Endothelial cell of umbilical vein (primary cell): ENCODE results near the gene GRM8. TPM values are rescaled to one million over a fixed set of nuclear protein-coding genes. Genes with fewer than 3 reads are reported as not detected.

Experiments used
- BruUV-seq: library from RNA; stranded (reverse); fragments of 400-500 nt; replicated peaks from 2 replicates; lab custom pipeline; 2021; lab: Mats Ljungman, UMichigan
- CTCF ChIA-PET: fragments of 300-600, 350-600 bp; sonication (Branson Sonifier 250); formaldehyde crosslinking; loops from one replicate; lab custom pipeline; 2021; ENCODE audit warnings: antibody characterized with exemption, inconsistent platforms; lab: Charles Lee
- POLR2A ChIA-PET: fragments of 300-600, 350-600 bp; sonication (Branson Sonifier 250); formaldehyde crosslinking; loops from one replicate; lab custom pipeline; 2021; ENCODE audit warnings: antibody characterized with exemption, inconsistent platforms; lab: Charles Lee
- DNase-seq: peaks from one replicate; pipeline ENCODE4 v3.0.0-alpha.2; 2011; ENCODE audit warnings: low read depth, low spot score
- FAIRE-seq: peaks from 2 replicates; lab custom pipeline; 2011; peaks lifted over from hg19 to GRCh38; lab: Jason Lieb, UNC
- H2AFZ ChIP-seq: 2 replicates; pipeline ENCODE4 v1.6.0; 2012; ENCODE audit warnings: low read depth, low read length, control low read depth, inconsistent platforms
- H3K27ac ChIP-seq: 2 replicates; pipeline ENCODE4 v1.5.1; 2011; ENCODE audit warnings: low read depth, mild to moderate bottlenecking, control low read depth, low read length, moderate library complexity; ENCODE audit not compliant: insufficient read depth
- H3K27me3 ChIP-seq, 2 experiments: 2 replicates each; pipeline versions ENCODE4 v1.6.0 to v1.6.1; 2011; ENCODE audit warnings: low read length in 2 of 2, mixed read lengths in 1 of 2; ENCODE audit not compliant: control insufficient read depth in 2 of 2, insufficient read depth in 2 of 2
- H3K36me3 ChIP-seq, 2 experiments: 2 replicates in 1 of 2; 3 replicates in 1 of 2; pipeline ENCODE4 v1.5.1; 2011; ENCODE audit warnings: low read length in 2 of 2, mild to moderate bottlenecking in 1 of 2, moderate library complexity in 1 of 2; ENCODE audit not compliant: control insufficient read depth in 2 of 2, insufficient read depth in 2 of 2; ENCODE audit errors: extremely low read depth in 1 of 2
- H3K4me1 ChIP-seq: 3 replicates; pipeline ENCODE4 v1.5.1; 2011; ENCODE audit warnings: mild to moderate bottlenecking, low read length; ENCODE audit not compliant: control insufficient read depth, insufficient read depth; ENCODE audit errors: extremely low read depth
- H3K4me2 ChIP-seq: 2 replicates; pipeline ENCODE4 v1.6.1; 2011; ENCODE audit warnings: low read length, control low read depth, mixed read lengths; ENCODE audit not compliant: insufficient read depth
- H3K4me3 ChIP-seq, 3 experiments: fragments of 200-600 bp in 1 of 3; sonication (generic), shearing (Covaris generic) in 1 of 3; replicated peaks in 1 of 3; 2 replicates each; pipeline ENCODE4 v1.5.1; 2011 to 2016; ENCODE audit warnings: control low read depth in 3 of 3, low read length in 3 of 3, mild to moderate bottlenecking in 2 of 3, inconsistent platforms in 1 of 3, low read depth in 1 of 3, moderate library complexity in 1 of 3; ENCODE audit not compliant: insufficient read depth in 1 of 3
- H3K79me2 ChIP-seq: 2 replicates; pipeline ENCODE4 v1.6.0; 2012; ENCODE audit warnings: low read length, inconsistent platforms; ENCODE audit not compliant: control insufficient read depth, insufficient read depth
- H3K9ac ChIP-seq: replicated peaks from 2 replicates; pipeline ENCODE3; 2011; ENCODE audit warnings: low read length, control low read depth; ENCODE audit not compliant: insufficient read depth; ENCODE audit errors: extremely low read depth
- H3K9me1 ChIP-seq: replicated peaks from 3 replicates; pipeline ENCODE4 v1.6.0; 2011; ENCODE audit warnings: mild to moderate bottlenecking, low read length; ENCODE audit not compliant: control insufficient read depth, insufficient read depth; ENCODE audit errors: extremely low read depth
- H3K9me3 ChIP-seq: replicated peaks from 2 replicates; pipeline ENCODE4 v1.5.1; 2012; ENCODE audit warnings: low read length, inconsistent platforms; ENCODE audit not compliant: control insufficient read depth, insufficient read depth
- H4K20me1 ChIP-seq: replicated peaks from 2 replicates; pipeline ENCODE3; 2011; ENCODE audit warnings: mild to moderate bottlenecking, low read length; ENCODE audit not compliant: control insufficient read depth, insufficient read depth; ENCODE audit errors: extremely low read depth
- CTCF ChIP-seq, 2 donors: IDR thresholded peaks; 1 replicate in 1 of 2; 2 replicates in 1 of 2; pipeline ENCODE4 v1.5.1; 2011; ENCODE audit warnings: low read length in 2 of 2, mild to moderate bottlenecking in 2 of 2, moderate library complexity in 2 of 2, control low read depth in 1 of 2, inconsistent platforms in 1 of 2, low read depth in 1 of 2; ENCODE audit not compliant: insufficient read depth in 1 of 2; ENCODE audit errors: extremely low read depth in 1 of 2
- EZH2 ChIP-seq: IDR thresholded peaks from 2 replicates; pipeline ENCODE4 v1.6.1; 2012; ENCODE audit warnings: borderline replicate concordance, low read depth, mild to moderate bottlenecking, moderate library complexity, low read length, inconsistent platforms; ENCODE audit not compliant: severe bottlenecking
- FOS ChIP-seq: IDR thresholded peaks from 2 replicates; pipeline ENCODE4 v1.6.1; 2011; ENCODE audit warnings: mild to moderate bottlenecking, low read length, moderate library complexity, borderline replicate concordance; ENCODE audit not compliant: insufficient read depth
- GATA2 ChIP-seq: IDR thresholded peaks from 2 replicates; pipeline ENCODE4 v1.7.0; 2011; ENCODE audit warnings: low read depth, mild to moderate bottlenecking, moderate library complexity, mixed read lengths, low read length; ENCODE audit not compliant: insufficient read length, insufficient read depth
- JUN ChIP-seq: IDR thresholded peaks from 2 replicates; pipeline ENCODE4 v1.6.1; 2011; ENCODE audit warnings: borderline replicate concordance, low read depth; ENCODE audit not compliant: insufficient read length, insufficient read depth
- MAX ChIP-seq: IDR thresholded peaks from 2 replicates; pipeline ENCODE4 v1.6.1; 2011; ENCODE audit not compliant: insufficient read depth, insufficient read length
- MYC ChIP-seq: IDR thresholded peaks from one replicate; pipeline ENCODE4 v1.6.1; 2011; ENCODE audit warnings: mild to moderate bottlenecking, low read depth, low read length
- dilution Hi-C: fragments of 300-500 bp; cut with MboI; formaldehyde crosslinking; loops from one replicate; pipeline ENCODE4 v1.15.0; 2019; ENCODE audit warnings: low sequenced_read_pairs; ENCODE audit not compliant: extremely low pct_ligation_motif_present
- intact Hi-C: fragments of 100-400 bp; cut with micrococcal nuclease; formaldehyde crosslinking; loops from one replicate; pipeline ENCODE4 v1.10.0; 2022
- polyA plus RNA-seq, 4 experiments: library from polyadenylated mRNA; depleted of rRNA in 3 of 4; stranded (reverse) in 3 of 4; unstranded in 1 of 4; fragments of >200 nt; gene quantifications; 2 replicates each; pipeline versions ENCODE4 v1.2.1 to v1.2.3, GENCODE V29; 2011 to 2012; ENCODE audit warnings: missing spikeins in 1 of 4
- total RNA-seq: library from RNA; stranded (reverse); gene quantifications from 2 replicates; pipeline ENCODE4 v1.2.3, GENCODE V29; 2021

The GRM8 gene
- total and polyA plus RNA-seq, 2 donors (not counting 3 experiments of a cell fraction or from before 2014, with no cell fraction given): not detected

GRCh38 chr7:127250312-127251035 lies 2.3 kb downstream of the GRM8 start:
- H3K79me2 ChIP-seq: no peaks in the 10 kb centered on the region
- no peak for DNase-seq
- intact Hi-C loops: loop anchor here (5.0 kb wide), 2 partner anchors 142 to 337 kb away; partner anchors contain the start of genes ARF5, GCC1 and ZNF800
- dilution Hi-C loops: no loop called here
- H3K4me1 ChIP-seq: peaks cover 9% of the 10 kb centered on the region
- H3K9me3 ChIP-seq: no peaks in the 10 kb centered on the region
- H3K9me1 ChIP-seq: no peaks in the 10 kb centered on the region
- H3K27me3 ChIP-seq: peaks cover 39 to 53% of the 10 kb centered on the region in 2 experiments
- H3K36me3 ChIP-seq: no peaks in the 10 kb centered on the region
- H3K9ac ChIP-seq: no peak overlapping the region
- no peak overlapping the region for H3K4me2 ChIP-seq
- H3K27ac ChIP-seq: no peak overlapping the region
- CTCF ChIA-PET: interaction anchor here (1.2 to 2.7 kb wide), 2 partner anchors 8 to 447 kb away, joined by 3 to 6 read pairs; no protein-coding TSS in a partner anchor
- H4K20me1 ChIP-seq: no peaks in the 10 kb centered on the region
- TF ChIP-seq FOS (no peak), GATA2 (no peak), MYC (no peak), MAX (no peak), JUN (no peak), CTCF (IDR thresholded peaks at IDR 0.05; ENCODE audit: extremely low read depth in 1 of 2, insufficient read depth in 1 of 2, low read depth in 1 of 2, low read length in 2 of 2) (no peak), EZH2 (no peak)
- no TSS peak for BruUV-seq
- POLR2A ChIA-PET: no interaction called here
- H2AFZ ChIP-seq: no peak overlapping the region
- no peak overlapping the region for H3K4me3 ChIP-seq
- no peak for FAIRE-seq
